BJ (cell line): Measurements from ENCODE around the gene FKBP7. TPM values are rescaled to one million over a fixed set of nuclear protein-coding genes. Genes with fewer than 3 reads are reported as not detected.
"Not testable (repeated sequence)": the region's sequence is repeated elsewhere in the genome, so short reads cannot be mapped to it uniquely, and the experiment has no call there.

Source experiments
- CTCF ChIA-PET: fragments of 350-600 bp; formaldehyde crosslinking; extraction: SDS; loops from one replicate; lab custom pipeline; 2021; ENCODE audit warnings: antibody characterized with exemption, inconsistent platforms; lab: Yijun Ruan, JAX
- POLR2A ChIA-PET: fragments of 300-600 bp; sonication (Branson Sonifier 250); formaldehyde crosslinking; extraction: SDS; loops from one replicate; lab custom pipeline; 2021; ENCODE audit warnings: antibody characterized with exemption; lab: Charles Lee
- DNase-seq: peaks from one replicate; pipeline ENCODE4 v3.0.0-alpha.2; 2011; ENCODE audit warnings: low read depth
- H3K27me3 ChIP-seq: 2 replicates; pipeline ENCODE4 v1.6.0; 2011; ENCODE audit warnings: low read length; ENCODE audit not compliant: control insufficient read depth, insufficient read depth
- H3K36me3 ChIP-seq: 2 replicates; pipeline ENCODE4 v1.5.1; 2011; ENCODE audit warnings: low read length; ENCODE audit not compliant: control insufficient read depth, insufficient read depth
- H3K4me3 ChIP-seq: 2 replicates; pipeline ENCODE4 v1.5.1; 2011; ENCODE audit warnings: low read depth, mild to moderate bottlenecking, control low read depth, low read length
- polyA plus RNA-seq: library from polyadenylated mRNA; depleted of rRNA; stranded (reverse); fragments of >200 nt; gene quantifications from 2 replicates; pipeline ENCODE4 v1.2.3, GENCODE V29; 2011
- TF ChIP-seq, protein P1 (sequence below): IDR thresholded peaks from 2 replicates; pipeline ENCODE4 v1.5.1; 2011; ENCODE audit warnings: low read depth, mild to moderate bottlenecking, control low read depth, inconsistent platforms, low read length, moderate library complexity; ENCODE audit not compliant: insufficient read depth

Gene FKBP7
- polyA plus RNA-seq, 1 experiment, result 32.4 TPM

DNA sequence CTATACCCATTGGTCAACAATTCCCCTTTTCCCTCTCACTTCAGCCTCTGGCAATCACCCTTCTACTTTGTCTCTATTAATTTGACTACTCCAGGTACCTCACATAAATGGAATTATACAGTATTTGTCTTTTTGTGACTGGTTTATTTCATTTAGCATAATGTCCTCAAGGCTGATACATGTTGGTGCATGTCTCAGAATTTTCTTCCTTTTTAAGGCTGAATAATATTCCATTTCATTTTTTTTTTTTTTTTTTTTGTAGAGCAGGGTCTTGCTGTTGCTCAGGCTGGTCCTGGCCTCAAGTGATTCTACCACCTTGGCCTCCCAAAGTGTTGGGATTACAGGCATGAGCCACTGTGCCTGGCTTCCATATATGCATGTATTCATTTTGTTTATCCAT is 1.9 kb downstream of the FKBP7 start:
- Histone ChIP-seq H3K4me3 (no peak overlapping the region), H3K36me3 (no peaks in the 10 kb centered on the region), H3K27me3 (no peaks in the 10 kb centered on the region)
- DNase-seq, result no peak
- ChIA-PET CTCF (no interaction called here), POLR2A (no interaction called here)
- TF ChIP-seq, protein P1, sequence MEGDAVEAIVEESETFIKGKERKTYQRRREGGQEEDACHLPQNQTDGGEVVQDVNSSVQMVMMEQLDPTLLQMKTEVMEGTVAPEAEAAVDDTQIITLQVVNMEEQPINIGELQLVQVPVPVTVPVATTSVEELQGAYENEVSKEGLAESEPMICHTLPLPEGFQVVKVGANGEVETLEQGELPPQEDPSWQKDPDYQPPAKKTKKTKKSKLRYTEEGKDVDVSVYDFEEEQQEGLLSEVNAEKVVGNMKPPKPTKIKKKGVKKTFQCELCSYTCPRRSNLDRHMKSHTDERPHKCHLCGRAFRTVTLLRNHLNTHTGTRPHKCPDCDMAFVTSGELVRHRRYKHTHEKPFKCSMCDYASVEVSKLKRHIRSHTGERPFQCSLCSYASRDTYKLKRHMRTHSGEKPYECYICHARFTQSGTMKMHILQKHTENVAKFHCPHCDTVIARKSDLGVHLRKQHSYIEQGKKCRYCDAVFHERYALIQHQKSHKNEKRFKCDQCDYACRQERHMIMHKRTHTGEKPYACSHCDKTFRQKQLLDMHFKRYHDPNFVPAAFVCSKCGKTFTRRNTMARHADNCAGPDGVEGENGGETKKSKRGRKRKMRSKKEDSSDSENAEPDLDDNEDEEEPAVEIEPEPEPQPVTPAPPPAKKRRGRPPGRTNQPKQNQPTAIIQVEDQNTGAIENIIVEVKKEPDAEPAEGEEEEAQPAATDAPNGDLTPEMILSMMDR, result no peak

GRCh38 chr2:178474560-178474959 is 3.8 kb downstream of the FKBP7 start:
- TF ChIP-seq, protein P1, result no peak
- no peaks in the 10 kb centered on the region for H3K27me3 ChIP-seq
- H3K4me3 ChIP-seq, result no peak overlapping the region
- CTCF ChIA-PET, result no interaction called here
- no peak for DNase-seq
- POLR2A ChIA-PET, result no interaction called here
- no peaks in the 10 kb centered on the region for H3K36me3 ChIP-seq

- TF ChIP-seq, protein P1, result no peak
- no peaks in the 10 kb centered on the region for H3K36me3 ChIP-seq
- CTCF ChIA-PET, result no interaction called here
- POLR2A ChIA-PET, result no interaction called here
- DNase-seq, result no peak
- H3K4me3 ChIP-seq, result no peak overlapping the region
- H3K27me3 ChIP-seq, result no peaks in the 10 kb centered on the region
Observed at GRCh38 chr2:178473931-178474330, 4.5 kb downstream of the FKBP7 start.

DNA sequence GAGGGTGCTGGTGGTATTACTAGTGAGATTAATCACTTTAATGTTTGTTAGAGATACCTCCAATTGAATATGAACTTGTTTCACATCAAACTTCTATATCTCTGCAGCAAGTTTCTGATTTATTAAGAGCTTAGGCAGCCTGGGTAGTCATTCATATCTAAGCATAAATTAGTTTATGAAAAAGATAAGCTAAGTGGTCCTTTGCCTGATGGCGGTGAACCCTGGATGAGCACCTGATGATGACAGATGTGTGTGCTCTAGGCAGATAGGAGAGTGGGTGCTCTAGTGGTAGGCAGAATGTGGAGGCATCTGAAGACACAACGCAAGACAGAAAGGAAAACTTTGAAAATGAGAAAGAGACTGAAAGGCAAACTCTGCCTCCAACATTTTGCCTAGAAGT is 5.0 kb downstream of the FKBP7 start:
- no peak for DNase-seq
- Histone ChIP-seq H3K36me3 (no peaks in the 10 kb centered on the region), H3K4me3 (no peak overlapping the region), H3K27me3 (no peaks in the 10 kb centered on the region)
- CTCF ChIA-PET, result no interaction called here
- TF ChIP-seq, protein P1, result no peak
- POLR2A ChIA-PET, result no interaction called here

DNA sequence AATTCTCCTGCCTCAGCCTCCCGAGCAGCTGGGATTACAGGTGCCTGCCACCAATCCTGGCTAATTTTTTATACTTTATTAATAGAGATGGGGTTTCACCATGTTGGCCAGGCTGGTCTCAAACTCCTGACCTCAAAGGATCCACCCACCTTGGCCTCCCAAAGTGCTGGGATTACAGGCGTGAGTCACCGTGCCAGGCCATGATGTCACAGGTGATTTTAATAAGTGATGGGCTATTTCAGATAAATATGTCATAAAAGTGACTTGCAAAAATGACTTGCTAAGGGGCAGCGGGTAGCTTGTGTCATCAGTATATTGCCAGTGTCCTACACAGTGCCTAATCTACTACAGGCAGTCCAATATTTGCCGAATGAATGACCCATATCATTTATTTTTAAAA is 7.1 kb downstream of the FKBP7 start:
- CTCF ChIA-PET, result not testable (repeated sequence)

GRCh38 chr2:178469219-178469849 is 9.1 kb downstream of the FKBP7 start:
- Histone ChIP-seq H3K4me3 (no peak overlapping the region), H3K36me3 (no peaks in the 10 kb centered on the region; the same call in 1 of the 2 replicates), H3K27me3 (no peaks in the 10 kb centered on the region)
- DNase-seq, result no peak
- ChIA-PET POLR2A (interaction anchor here (0.7 kb wide), 1 partner anchor 50 kb away, joined by 9 read pairs; no protein-coding TSS in a partner anchor), CTCF (no interaction called here)
- TF ChIP-seq, protein P1, result no peak

More for the DNA sequence above, 7.1 kb downstream of the FKBP7 start:
- POLR2A ChIA-PET, DNase-seq, H3K4me3 ChIP-seq, H3K27me3 ChIP-seq, H3K36me3 ChIP-seq: not testable (repeated sequence)
